IgD-negative memory B cell (primary cell): Measurements from ENCODE around the gene YKT6. TPM values are rescaled to one million over a fixed set of nuclear protein-coding genes. Genes with fewer than 3 reads are reported as not detected.
A peak's percentile ranks its signal among the peaks of the same experiment; 100 is the strongest.
"Not testable (repeated sequence)": the region's sequence is repeated elsewhere in the genome, so short reads cannot be mapped to it uniquely, and the experiment has no call there.

Source experiments
- H3K27ac Mint-ChIP-seq, 3 donors: one replicate each; pipeline ENCODE4 v1.8.0; 2020 to 2022; ENCODE audit warnings: mild to moderate bottlenecking in 3 of 3, mixed read lengths in 3 of 3, moderate library complexity in 1 of 3
- H3K27me3 Mint-ChIP-seq: one replicate; pipeline ENCODE4 v1.8.0; 2021; ENCODE audit warnings: mixed read lengths
- H3K36me3 Mint-ChIP-seq: one replicate; pipeline ENCODE4 v1.8.0; 2020; ENCODE audit warnings: mild to moderate bottlenecking, mixed read lengths
- H3K4me1 Mint-ChIP-seq, 3 donors: one replicate each; pipeline ENCODE4 v1.8.0; 2020 to 2022; ENCODE audit warnings: mixed read lengths in 3 of 3, mild to moderate bottlenecking in 1 of 3
- H3K4me3 Mint-ChIP-seq, 4 donors: one replicate each; pipeline ENCODE4 v1.8.0; 2020 to 2022; ENCODE audit warnings: mild to moderate bottlenecking in 4 of 4, mixed read lengths in 4 of 4, moderate library complexity in 3 of 4
- H3K9me3 Mint-ChIP-seq, 3 donors: one replicate each; pipeline ENCODE4 v1.8.0; 2020 to 2021; ENCODE audit warnings: mixed read lengths in 3 of 3, mild to moderate bottlenecking in 1 of 3
- polyA plus RNA-seq: library from polyadenylated mRNA; unstranded; fragments of 300-500 nt; fragmentation: Illumina TruSeq; gene quantifications from one replicate; pipeline ENCODE4 v1.2.3, GENCODE V29; 2021

Gene YKT6
- polyA plus RNA-seq, 1 donor from 2014 or later, result 46.3 TPM

- H3K4me3 Mint-ChIP-seq, result no peak overlapping the region
- no peak overlapping the region for H3K27ac Mint-ChIP-seq
- peaks cover 0 to 10% (median 0%) of the 10 kb centered on the region in 3 donors for H3K9me3 Mint-ChIP-seq
- no peaks in the 10 kb centered on the region for H3K36me3 Mint-ChIP-seq
- H3K4me1 Mint-ChIP-seq, result peaks cover 0 to 1% (median 0%) of the 10 kb centered on the region in 3 donors
- no peaks in the 10 kb centered on the region for H3K27me3 Mint-ChIP-seq
These were observed 39.4 kb upstream of the YKT6 start for GRCh38 chr7:44161371-44161770.

- Mint-ChIP-seq H3K9me3 (peaks cover 0 to 10% (median 0%) of the 10 kb centered on the region in 3 donors), H3K4me3 (no peak overlapping the region), H3K27me3 (no peaks in the 10 kb centered on the region), H3K27ac (no peak overlapping the region), H3K4me1 (peaks cover 0 to 1% (median 0%) of the 10 kb centered on the region in 3 donors), H3K36me3 (no peaks in the 10 kb centered on the region)
These were observed 38.6 kb upstream of the YKT6 start for GRCh38 chr7:44162179-44162578.

GRCh38 chr7:44162785-44163395 lies 37.9 kb upstream of the YKT6 start:
- H3K36me3 Mint-ChIP-seq, result no peaks in the 10 kb centered on the region
- H3K4me3 Mint-ChIP-seq, result no peak overlapping the region
- no peaks in the 10 kb centered on the region for H3K27me3 Mint-ChIP-seq
- no peak overlapping the region for H3K27ac Mint-ChIP-seq
- H3K9me3 Mint-ChIP-seq, result peaks cover 0 to 10% (median 0%) of the 10 kb centered on the region in 3 donors
- H3K4me1 Mint-ChIP-seq, result peaks cover 4 to 5% (median 4%) of the 10 kb centered on the region in 3 donors

- Mint-ChIP-seq H3K36me3 (no peaks in the 10 kb centered on the region), H3K4me1 (peaks cover 6 to 7% (median 6%) of the 10 kb centered on the region in 3 donors), H3K9me3 (peaks cover 0 to 10% (median 0%) of the 10 kb centered on the region in 3 donors), H3K27me3 (no peaks in the 10 kb centered on the region), H3K4me3 (no peak overlapping the region), H3K27ac (no peak overlapping the region)
These were observed 37.2 kb upstream of the YKT6 start for GRCh38 chr7:44163591-44163990.

- Mint-ChIP-seq H3K4me3 (no peak overlapping the region), H3K36me3 (no peaks in the 10 kb centered on the region), H3K4me1 (peaks cover 6 to 11% (median 10%) of the 10 kb centered on the region in 3 donors), H3K27me3 (peaks cover 3% of the 10 kb centered on the region), H3K9me3 (peaks cover 0 to 10% (median 0%) of the 10 kb centered on the region in 3 donors), H3K27ac (peak overlapping the region in 1 of 3 donors; percentile 26)
These were observed 32.9 kb upstream of the YKT6 start for GRCh38 chr7:44167920-44168319.

- H3K9me3 Mint-ChIP-seq, H3K27ac Mint-ChIP-seq, H3K36me3 Mint-ChIP-seq, H3K27me3 Mint-ChIP-seq, H3K4me3 Mint-ChIP-seq: not testable (repeated sequence)
- peaks cover 5 to 11% (median 10%) of the 10 kb centered on the region in 3 donors for H3K4me1 Mint-ChIP-seq
These were observed 28.9 kb upstream of the YKT6 start for GRCh38 chr7:44171901-44172300.

GRCh38 chr7:44172352-44172751 lies 28.4 kb upstream of the YKT6 start:
- Mint-ChIP-seq H3K9me3 (no peaks in the 10 kb centered on the region), H3K36me3 (peaks cover 5% of the 10 kb centered on the region), H3K4me3 (no peak overlapping the region), H3K4me1 (peaks cover 5 to 11% (median 10%) of the 10 kb centered on the region in 3 donors), H3K27me3 (peaks cover 5% of the 10 kb centered on the region), H3K27ac (no peak overlapping the region)

GRCh38 chr7:44172803-44173424 lies 27.9 kb upstream of the YKT6 start:
- H3K27ac Mint-ChIP-seq, result no peak overlapping the region
- peaks cover 5% of the 10 kb centered on the region for H3K27me3 Mint-ChIP-seq
- no peak overlapping the region for H3K4me3 Mint-ChIP-seq
- no peaks in the 10 kb centered on the region for H3K9me3 Mint-ChIP-seq
- H3K4me1 Mint-ChIP-seq, result peaks cover 2 to 6% (median 5%) of the 10 kb centered on the region in 3 donors
- H3K36me3 Mint-ChIP-seq, result peaks cover 5% of the 10 kb centered on the region

- H3K4me1 Mint-ChIP-seq, result no peaks in the 10 kb centered on the region
- peak overlapping the region in 1 of 4 donors; percentile 61 for H3K4me3 Mint-ChIP-seq
- peaks cover 5% of the 10 kb centered on the region for H3K36me3 Mint-ChIP-seq
- peaks cover 5% of the 10 kb centered on the region for H3K27me3 Mint-ChIP-seq
- H3K9me3 Mint-ChIP-seq, result no peaks in the 10 kb centered on the region
- H3K27ac Mint-ChIP-seq, result no peak overlapping the region
These were observed 26.7 kb upstream of the YKT6 start for GRCh38 chr7:44173911-44174693.

- H3K4me1 Mint-ChIP-seq, H3K27me3 Mint-ChIP-seq, H3K9me3 Mint-ChIP-seq, H3K36me3 Mint-ChIP-seq: not testable (repeated sequence)
- peak overlapping the region in 1 of 3 donors; percentile 21 for H3K27ac Mint-ChIP-seq
- peak overlapping the region in 1 of 4 donors; percentile 61 for H3K4me3 Mint-ChIP-seq
These were observed 26.2 kb upstream of the YKT6 start for GRCh38 chr7:44174694-44174948.

- no peak overlapping the region for H3K27ac Mint-ChIP-seq
- no peaks in the 10 kb centered on the region for H3K9me3 Mint-ChIP-seq
- peaks cover 0 to 2% (median 0%) of the 10 kb centered on the region in 3 donors for H3K4me1 Mint-ChIP-seq
- no peak overlapping the region for H3K4me3 Mint-ChIP-seq
- peaks cover 5% of the 10 kb centered on the region for H3K36me3 Mint-ChIP-seq
- peaks cover 7% of the 10 kb centered on the region for H3K27me3 Mint-ChIP-seq
These were observed 25.0 kb upstream of the YKT6 start for GRCh38 chr7:44175730-44176129.

- Mint-ChIP-seq H3K27ac (peak overlapping the region in 1 of 3 donors; percentile 49), H3K27me3 (peaks cover 7% of the 10 kb centered on the region), H3K4me1 (peaks cover 0 to 2% (median 0%) of the 10 kb centered on the region in 3 donors), H3K9me3 (peaks cover 0 to 2% (median 0%) of the 10 kb centered on the region in 3 donors), H3K36me3 (peaks cover 5% of the 10 kb centered on the region), H3K4me3 (no peak overlapping the region)
These were observed 24.3 kb upstream of the YKT6 start for GRCh38 chr7:44176486-44176885.

- H3K27ac Mint-ChIP-seq, result no peak overlapping the region
- peaks cover 0 to 5% (median 0%) of the 10 kb centered on the region in 3 donors for H3K9me3 Mint-ChIP-seq
- no peak overlapping the region for H3K4me3 Mint-ChIP-seq
- peaks cover 11% of the 10 kb centered on the region for H3K27me3 Mint-ChIP-seq
- H3K36me3 Mint-ChIP-seq, result peaks cover 5% of the 10 kb centered on the region
- peaks cover 0 to 2% (median 0%) of the 10 kb centered on the region in 3 donors for H3K4me1 Mint-ChIP-seq
These were observed 23.1 kb upstream of the YKT6 start for GRCh38 chr7:44177570-44178131.

- Mint-ChIP-seq H3K4me3 (no peak overlapping the region), H3K4me1 (peaks cover 0 to 2% (median 0%) of the 10 kb centered on the region in 3 donors), H3K27me3 (peaks cover 14% of the 10 kb centered on the region), H3K36me3 (peaks cover 6% of the 10 kb centered on the region), H3K27ac (no peak overlapping the region), H3K9me3 (peaks cover 0 to 6% (median 5%) of the 10 kb centered on the region in 3 donors)
These were observed 20.1 kb upstream of the YKT6 start for GRCh38 chr7:44180631-44181030.

- H3K9me3 Mint-ChIP-seq, result peaks cover 0 to 6% (median 5%) of the 10 kb centered on the region in 3 donors
- H3K4me1 Mint-ChIP-seq, result peaks cover 0 to 2% (median 0%) of the 10 kb centered on the region in 3 donors
- H3K27ac Mint-ChIP-seq, result no peak overlapping the region
- H3K4me3 Mint-ChIP-seq, result no peak overlapping the region
- peaks cover 2% of the 10 kb centered on the region for H3K36me3 Mint-ChIP-seq
- peaks cover 11% of the 10 kb centered on the region for H3K27me3 Mint-ChIP-seq
These were observed 18.0 kb upstream of the YKT6 start for GRCh38 chr7:44182827-44183226.
